Stimulated activated CD8-positive, alpha-beta memory T cell treated with anti-CD3 and anti-CD28 coated beads, Interleukin-4, amount 100 ng/mL, for 48 hours (primary cell): ENCODE measurements around the gene SUSD6.

Experiments
- DNase-seq: peaks from one replicate; pipeline ENCODE4 v3.0.0-alpha.2; 2020

SUSD6 gene

GRCh38 chr14:69611172-69612013 is at the start of gene SUSD6:
Gene SUSD6, plus strand, starts transcription at chr14:69611596. Its CDS starts 46,997 bp downstream, at chr14:69658593.
- peak; percentile 89 for DNase-seq

GRCh38 chr14:69561893-69562292 is 49.5 kb upstream of the SUSD6 start:
- no peak for DNase-seq

- DNase-seq, result no peak
These were observed 43.8 kb upstream of the SUSD6 start for GRCh38 chr14:69567563-69567962.

GRCh38 chr14:69569859-69570258 is 41.5 kb upstream of the SUSD6 start:
- no peak for DNase-seq

GRCh38 chr14:69570836-69571330 is 40.5 kb upstream of the SUSD6 start:
- no peak for DNase-seq

- no peak for DNase-seq
These were observed 39.9 kb upstream of the SUSD6 start for GRCh38 chr14:69571449-69572029.

GRCh38 chr14:69572030-69572840 is 39.2 kb upstream of the SUSD6 start:
- no peak for DNase-seq

GRCh38 chr14:69572841-69573135 is 38.6 kb upstream of the SUSD6 start:
- no peak for DNase-seq

- no peak for DNase-seq
These were observed 38.1 kb upstream of the SUSD6 start for GRCh38 chr14:69573205-69573830.

- no peak for DNase-seq
These were observed 37.5 kb upstream of the SUSD6 start for GRCh38 chr14:69573831-69574262.

GRCh38 chr14:69574263-69574953 is 37.0 kb upstream of the SUSD6 start, which contains the start of gene CCDC177:
Gene CCDC177, minus strand, starts transcription at chr14:69574871. Its CDS starts 1,249 bp downstream, at chr14:69573622.
- peak; percentile 89 for DNase-seq

GRCh38 chr14:69574954-69575295 is 36.5 kb upstream of the SUSD6 start:
- no peak for DNase-seq

- DNase-seq, result no peak
These were observed 31.9 kb upstream of the SUSD6 start for GRCh38 chr14:69579476-69579875.

GRCh38 chr14:69580009-69580577 is 31.3 kb upstream of the SUSD6 start:
- no peak for DNase-seq

GRCh38 chr14:69581316-69581935 is 30.0 kb upstream of the SUSD6 start:
- DNase-seq, result no peak

GRCh38 chr14:69582212-69582611 is 29.2 kb upstream of the SUSD6 start:
- no peak for DNase-seq

GRCh38 chr14:69582829-69583228 is 28.6 kb upstream of the SUSD6 start:
- DNase-seq, result no peak

- DNase-seq, result no peak
These were observed 27.0 kb upstream of the SUSD6 start for GRCh38 chr14:69584389-69584788.

GRCh38 chr14:69586404-69586803 is 25.0 kb upstream of the SUSD6 start:
- no peak for DNase-seq

- no peak for DNase-seq
These were observed 24.0 kb upstream of the SUSD6 start for GRCh38 chr14:69587389-69587788.

- DNase-seq, result no peak
These were observed 20.1 kb upstream of the SUSD6 start for GRCh38 chr14:69591317-69591716.
